ENCODE data around the gene CRABP2.

- TF ChIP-seq CTCF (IDR thresholded peaks at IDR 0.05), result peak in 4 of 6 experiments; percentile 18 to 41 (median 23)
- TF ChIP-seq EP300 (IDR thresholded peaks at IDR 0.05), result peak in 1 of 4 donors; percentile 73
- TF ChIP-seq POLR2A (IDR thresholded peaks at IDR 0.05), result peak in 2 of 4 donors; percentile 50 to 74
- peak; percentile 94 to 95 for TF ChIP-seq POLR2AphosphoS5 (IDR thresholded peaks at IDR 0.05)
Measured at GRCh38 chr1:156751757-156752481, 46.5 kb upstream of the CRABP2 start.

All from upper lobe of left lung (tissue), 4 donors.